Spleen (tissue), 11 donors: ENCODE measurements around the gene TTN. TPM values are rescaled to one million over a fixed set of nuclear protein-coding genes. Genes with fewer than 3 reads are reported as not detected.

Source experiments
- DNase-seq: peaks from one replicate; pipeline ENCODE4 v3.0.0-alpha.2; 2020
- H3K27ac ChIP-seq, 8 donors: fragments of 200-600 bp; sonication (generic) in 7 of 8; 1 replicate in 4 of 8; 2 replicates in 4 of 8; pipeline versions ENCODE4 v1.5.0 to v1.8.0; 2016 to 2021; ENCODE audit warnings: inconsistent platforms in 4 of 8, mild to moderate bottlenecking in 4 of 8, moderate library complexity in 1 of 8
- H3K27me3 ChIP-seq, 7 donors: fragments of 200-600 bp; sonication (generic) in 6 of 7; replicated peaks in 1 of 7; 1 replicate in 4 of 7; 2 replicates in 3 of 7; pipeline versions ENCODE4 v1.5.0 to v1.8.0; 2016 to 2021; ENCODE audit warnings: inconsistent platforms in 3 of 7, mild to moderate bottlenecking in 1 of 7
- H3K36me3 ChIP-seq, 6 donors: fragments of 200-600 bp; sonication (generic) in 5 of 6; 1 replicate in 4 of 6; 2 replicates in 2 of 6; pipeline versions ENCODE4 v1.5.0 to v1.8.0; 2016 to 2021; ENCODE audit warnings: inconsistent platforms in 2 of 6
- H3K4me1 ChIP-seq, 6 donors: fragments of 200-600 bp; sonication (generic) in 5 of 6; 1 replicate in 3 of 6; 2 replicates in 3 of 6; pipeline versions ENCODE4 v1.5.0 to v1.8.0; 2016 to 2021; ENCODE audit warnings: inconsistent platforms in 3 of 6
- H3K4me3 ChIP-seq, 8 donors: fragments of 200-600 bp; sonication (generic) in 7 of 8; 1 replicate in 4 of 8; 2 replicates in 4 of 8; pipeline versions ENCODE4 v1.5.0 to v1.8.0; 2016 to 2021; ENCODE audit warnings: inconsistent platforms in 4 of 8, mild to moderate bottlenecking in 4 of 8, moderate library complexity in 2 of 8
- H3K9me3 ChIP-seq, 8 donors: fragments of 200-600 bp; sonication (generic) in 7 of 8; 1 replicate in 4 of 8; 2 replicates in 4 of 8; pipeline versions ENCODE4 v1.5.0 to v1.8.0; 2016 to 2021; ENCODE audit warnings: inconsistent platforms in 4 of 8
- CTCF ChIP-seq, 11 experiments: fragments of 200-600 bp in 7 of 11; fragments of 450-650 bp in 4 of 11; sonication (generic) in 4 of 11; IDR thresholded peaks in 8 of 11; conservative IDR thresholded peaks in 3 of 11; 1 replicate in 7 of 11; 2 replicates in 4 of 11; pipeline versions ENCODE4 v1.4.0 to v1.8.0; 2016 to 2021; ENCODE audit warnings: antibody characterized with exemption in 11 of 11, inconsistent platforms in 4 of 11, mild to moderate bottlenecking in 1 of 11
- POLR2A ChIP-seq, 3 donors: fragments of 450-650 bp; IDR thresholded peaks; one replicate each; pipeline ENCODE4 v1.5.1; 2017; ENCODE audit warnings: antibody characterized with exemption in 3 of 3, mild to moderate bottlenecking in 1 of 3
- POLR2AphosphoS5 ChIP-seq, 3 donors: sonication (generic); formaldehyde crosslinking; IDR thresholded peaks; one replicate each; pipeline ENCODE4 v1.5.1; 2017; ENCODE audit warnings: antibody characterized with exemption in 3 of 3
- WGBS, 5 donors: extraction: QIAGEN DNeasy Blood & Tissue Kit in 3 of 5; methylation state at CpG; one replicate each; pipeline versions ENCODE4 v1.1.5 to v1.1.7; 2013 to 2018; 5-methylcytosine and 5-hydroxymethylcytosine counted together
- intact Hi-C: fragments of 100-400 bp; cut with DNase I; formaldehyde crosslinking; loops from one replicate; pipeline ENCODE4 v1.15.0; 2023; ENCODE audit warnings: low total_unique reads
- polyA plus RNA-seq, 3 donors: library from polyadenylated mRNA; stranded (reverse); fragments of 200-250 nt; gene quantifications; one replicate each; pipeline ENCODE4 v1.2.1, GENCODE V29; 2013
- total RNA-seq, 7 donors: library from RNA; depleted of rRNA in 3 of 7; stranded (reverse); fragments of >200 nt in 3 of 7; fragmentation: NEBNext Ultra II Directional in 4 of 7; extraction: Animal tissue kit (Norgen Biotek cat#: 25700) in 4 of 7; gene quantifications; one replicate each; pipeline versions ENCODE4 v1.1.0 to v1.2.1, GENCODE V29; 2016 to 2021
- donor health status: healthy with polysubstance abuse.
- donor health status: DM: no; HTN: no; CAD: no; lungs with moderate emphysema.
- donor health status: DM: no; HTN: no; CAD: no.
- donor health status: Bipolar disorder and iron deficiency.
- donor health status: healthy.
- donor health status: DM: no; HTN: no; CAD: no.
- donor health status: DM: yes; HTN: yes; CAD: no.

The TTN gene
- total and polyA plus RNA-seq, 10 donors: 0.23 to 28.5 (median 19.6) TPM

- 72 to 81% (median 77%) methylated on average over 4 of the region's 4 CpGs for WGBS, 5 donors
- no peak overlapping the region for H3K27ac ChIP-seq
- peaks cover 0 to 9% (median 0%) of the 10 kb centered on the region in 6 donors for H3K36me3 ChIP-seq
- no peak overlapping the region for H3K4me3 ChIP-seq
- H3K9me3 ChIP-seq: no peaks in the 10 kb centered on the region
- DNase-seq: no peak
- intact Hi-C loops: no loop called here
- no peaks in the 10 kb centered on the region for H3K27me3 ChIP-seq
- TF ChIP-seq POLR2A (IDR thresholded peaks at IDR 0.05): no peak
- no peak for TF ChIP-seq CTCF (IDR thresholded peaks at IDR 0.05 in 8 of 11, conservative IDR thresholded peaks at IDR 0.05 in 3 of 11)
- TF ChIP-seq POLR2AphosphoS5 (IDR thresholded peaks at IDR 0.05): no peak
- H3K4me1 ChIP-seq: no peaks in the 10 kb centered on the region
Measured at GRCh38 chr2:178836807-178837206, 29.6 kb upstream of the TTN start.

- no peak overlapping the region for H3K27ac ChIP-seq
- peaks cover 0 to 9% (median 4%) of the 10 kb centered on the region in 6 donors for H3K4me1 ChIP-seq
- 84 to 98% (median 94%) methylated on average over 9 of the region's 9 CpGs for WGBS, 5 donors
- H3K4me3 ChIP-seq: no peak overlapping the region
- TF ChIP-seq POLR2A (IDR thresholded peaks at IDR 0.05) (no peak), POLR2AphosphoS5 (IDR thresholded peaks at IDR 0.05) (no peak), CTCF (IDR thresholded peaks at IDR 0.05 in 8 of 11, conservative IDR thresholded peaks at IDR 0.05 in 3 of 11) (no peak)
- DNase-seq: no peak
- intact Hi-C loops: no loop called here
- H3K27me3 ChIP-seq: no peaks in the 10 kb centered on the region
- H3K9me3 ChIP-seq: no peaks in the 10 kb centered on the region
- peaks cover 0 to 9% (median 0%) of the 10 kb centered on the region in 6 donors for H3K36me3 ChIP-seq
Measured at GRCh38 chr2:178834086-178834485, 26.9 kb upstream of the TTN start.

GRCh38 chr2:178833382-178833781, 26.2 kb upstream of the TTN start:
- 87 to 96% (median 90%) methylated on average over 5 of the region's 5 CpGs for WGBS, 5 donors
- no peak for DNase-seq
- intact Hi-C loops: no loop called here

GRCh38 chr2:178830451-178830850, 23.2 kb upstream of the TTN start:
- DNase-seq: no peak
- peaks cover 0 to 18% (median 7%) of the 10 kb centered on the region in 6 donors for H3K4me1 ChIP-seq
- no peaks in the 10 kb centered on the region for H3K36me3 ChIP-seq
- peak overlapping the region in 1 of 8 donors; percentile 28 for H3K27ac ChIP-seq
- TF ChIP-seq POLR2A (IDR thresholded peaks at IDR 0.05) (no peak), CTCF (IDR thresholded peaks at IDR 0.05 in 8 of 11, conservative IDR thresholded peaks at IDR 0.05 in 3 of 11) (no peak), POLR2AphosphoS5 (IDR thresholded peaks at IDR 0.05) (no peak)
- H3K27me3 ChIP-seq: no peaks in the 10 kb centered on the region
- WGBS, 5 donors: 90 to 96% (median 93%) methylated on average over 2 of the region's 2 CpGs
- peaks cover 0 to 11% (median 0%) of the 10 kb centered on the region in 8 donors for H3K9me3 ChIP-seq
- intact Hi-C loops: no loop called here
- no peak overlapping the region for H3K4me3 ChIP-seq

More at GRCh38 chr2:178833382-178833781, 26.2 kb upstream of the TTN start:
- Histone ChIP-seq H3K27me3 (no peaks in the 10 kb centered on the region), H3K36me3 (peaks cover 0 to 9% (median 0%) of the 10 kb centered on the region in 6 donors), H3K4me1 (peaks cover 0 to 15% (median 7%) of the 10 kb centered on the region in 6 donors), H3K27ac (no peak overlapping the region), H3K4me3 (no peak overlapping the region), H3K9me3 (no peaks in the 10 kb centered on the region)
- no peak for TF ChIP-seq POLR2A (IDR thresholded peaks at IDR 0.05)
- no peak for TF ChIP-seq CTCF (IDR thresholded peaks at IDR 0.05 in 8 of 11, conservative IDR thresholded peaks at IDR 0.05 in 3 of 11)
- no peak for TF ChIP-seq POLR2AphosphoS5 (IDR thresholded peaks at IDR 0.05)
